ENCODE results near the gene DUS1L.

The DUS1L gene

DNA sequence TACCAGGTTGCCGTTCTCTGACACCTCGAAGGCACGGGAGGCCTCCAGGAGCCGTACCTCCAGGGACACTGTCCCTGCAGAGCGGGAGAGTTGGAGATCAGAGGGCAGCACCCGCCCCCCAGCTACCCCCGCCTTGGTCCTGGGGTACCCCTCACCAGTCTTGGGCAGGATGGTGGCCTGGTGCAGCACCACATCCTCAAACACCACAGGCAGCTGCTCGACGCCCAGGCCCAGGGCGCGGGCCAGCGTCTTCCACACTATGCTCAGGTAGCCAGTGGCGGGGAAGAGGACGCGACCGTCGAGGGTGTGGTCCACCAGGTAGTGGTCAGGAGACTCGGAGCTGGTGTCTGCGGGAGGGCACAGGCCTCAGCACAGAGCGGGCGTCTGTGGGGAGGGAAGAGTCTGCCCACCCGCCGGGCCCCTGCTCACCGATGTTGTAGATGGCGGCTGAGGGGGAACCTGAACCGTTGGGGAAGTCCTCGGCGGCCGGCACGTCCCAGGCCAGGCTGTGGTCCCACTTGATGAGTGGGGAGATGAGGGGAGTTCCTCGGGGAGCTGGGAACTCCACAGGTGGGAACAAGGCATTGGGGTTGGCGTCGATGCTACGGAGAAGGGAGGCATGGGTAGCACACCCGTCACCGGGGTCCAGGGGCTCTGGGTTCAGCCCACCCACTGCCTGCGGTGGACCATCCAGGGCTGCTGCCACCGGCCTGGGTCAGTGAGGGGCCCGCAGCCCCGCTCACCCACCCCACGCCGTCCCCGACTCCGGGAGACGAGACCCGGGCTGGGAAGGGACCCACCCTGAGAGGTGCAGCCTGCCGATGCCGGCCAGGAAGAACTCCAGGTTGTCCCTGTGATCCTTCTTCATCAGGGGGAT, 22.6 kb upstream of the DUS1L start:
- DNase-seq = no peak

DNA sequence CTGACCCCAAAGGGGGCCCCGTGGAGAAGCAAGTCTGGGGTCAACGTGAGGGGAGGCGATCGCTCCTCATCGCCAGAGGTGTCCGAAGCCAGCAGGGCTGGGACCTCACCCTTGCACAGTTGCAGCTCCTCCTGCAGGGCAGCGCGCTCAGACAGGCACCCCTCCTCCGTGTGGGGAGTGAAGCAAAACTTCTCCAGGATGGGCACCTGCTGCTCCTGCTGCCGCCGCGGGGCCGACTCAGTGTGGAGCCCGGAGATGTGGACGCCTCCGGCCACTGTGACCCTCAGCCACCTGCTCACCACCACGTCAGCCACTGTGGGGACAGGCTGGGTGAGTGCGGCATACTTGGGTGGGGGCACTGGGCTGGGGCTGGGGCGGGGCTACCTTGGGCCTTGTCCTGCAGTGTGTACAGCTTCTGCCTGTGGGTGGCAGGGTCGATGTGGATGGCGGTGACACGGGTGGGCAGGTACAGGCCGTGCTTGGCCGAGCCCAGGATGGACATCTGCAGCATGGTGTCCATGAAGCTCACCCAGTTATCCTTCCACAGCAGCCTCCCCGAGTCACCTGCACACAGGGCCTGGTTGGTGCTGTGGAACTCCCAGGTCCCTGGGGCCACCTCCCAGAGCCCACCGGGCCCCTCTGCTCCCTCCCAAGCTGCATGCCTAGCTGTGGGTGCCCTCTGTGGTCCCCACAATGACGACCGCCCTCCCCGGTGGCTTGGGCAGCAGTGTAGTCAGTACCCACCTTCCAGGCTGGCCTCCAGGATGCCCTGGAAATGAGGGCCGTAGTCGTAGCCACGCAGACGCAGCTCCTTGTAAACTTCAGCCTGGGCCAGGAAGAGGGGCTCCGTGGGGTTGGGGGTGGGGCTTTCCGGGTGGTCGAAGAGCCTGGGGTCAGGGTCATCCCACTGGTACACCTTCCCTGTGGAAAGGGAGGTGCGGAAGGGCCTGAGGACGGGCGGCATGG, 21.6 kb upstream of the DUS1L start:
- DNase-seq = no peak

DNA sequence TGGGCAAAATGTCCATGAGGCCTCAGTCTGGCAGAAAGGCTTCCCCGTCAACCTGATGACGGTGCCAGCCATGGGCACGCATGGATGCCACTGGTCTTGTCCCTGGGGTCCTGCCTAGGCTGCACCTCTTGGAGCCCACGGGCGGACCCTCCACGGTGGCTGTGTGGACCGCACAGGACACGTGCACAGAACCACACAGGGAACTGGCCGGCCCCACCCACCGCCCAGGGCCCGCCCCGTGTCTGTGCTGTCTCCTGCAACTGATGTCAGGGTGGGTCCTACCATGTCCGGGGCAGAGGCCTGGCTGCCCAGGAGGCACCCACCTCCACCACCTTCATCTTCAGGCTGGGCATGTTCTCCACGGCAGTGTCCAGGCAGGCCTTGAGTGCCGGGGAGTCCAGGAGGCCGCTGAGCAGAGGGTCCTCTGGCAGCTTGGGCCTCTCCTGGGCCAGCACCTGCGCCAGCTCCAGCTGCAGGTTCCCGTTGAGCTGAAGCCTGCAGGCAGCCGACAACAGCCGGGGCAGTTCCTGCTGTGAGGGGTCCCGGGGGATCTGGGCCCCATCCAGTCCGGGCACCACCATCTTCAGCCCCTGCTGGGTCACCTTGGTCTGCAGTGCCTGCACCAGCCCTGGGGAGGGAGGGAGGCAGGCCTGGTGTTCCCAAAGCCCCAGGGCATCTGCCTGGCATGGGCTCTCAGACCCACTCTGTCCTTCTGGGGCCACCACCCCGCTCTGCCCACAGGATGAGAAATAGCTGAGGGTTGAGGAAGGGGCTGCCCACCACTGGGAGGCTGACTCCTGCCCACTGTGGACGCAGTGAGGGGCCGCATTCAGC, 20.5 kb upstream of the DUS1L start:
- DNase-seq = no peak

DNA sequence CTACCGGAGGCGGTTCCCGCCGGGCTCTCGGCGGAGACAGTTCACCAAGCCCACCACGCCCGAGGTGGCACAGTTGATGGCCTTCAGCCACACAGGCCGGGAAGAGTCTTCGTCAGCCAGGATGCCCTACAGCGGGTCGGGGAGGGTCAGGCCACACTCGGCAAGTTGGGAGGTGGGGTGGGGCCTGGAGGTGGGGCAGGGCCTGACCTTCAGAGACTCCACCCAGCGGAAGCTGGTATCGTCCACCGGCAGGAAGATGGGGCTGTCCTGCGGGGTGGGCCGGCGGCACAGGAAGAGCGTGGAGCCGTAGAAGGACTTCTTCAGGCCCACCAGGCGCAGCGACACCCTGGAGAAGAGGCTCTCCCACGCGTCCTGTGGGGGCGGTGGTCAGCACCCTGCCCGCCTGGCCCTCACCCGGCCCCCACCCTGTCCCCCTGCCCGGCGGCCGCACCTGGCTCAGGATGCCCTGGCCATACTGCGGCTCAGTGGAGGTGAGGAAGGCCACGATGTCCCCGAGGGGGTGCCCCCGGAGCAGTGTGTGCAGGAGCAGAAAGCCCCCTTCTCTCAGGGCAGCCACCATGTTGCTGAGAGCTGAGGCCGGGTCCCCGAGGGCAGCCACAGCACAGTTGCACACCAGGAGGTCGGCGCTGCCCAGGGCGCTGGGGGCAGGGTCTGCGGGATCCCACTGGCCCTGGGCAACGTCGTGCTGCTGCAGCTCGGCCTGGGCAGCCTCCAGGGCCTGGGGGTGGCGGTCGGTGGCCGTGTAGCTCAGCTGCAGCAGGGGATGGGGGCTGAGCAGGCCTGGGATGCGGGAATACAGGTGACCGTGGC, 19.6 kb upstream of the DUS1L start:
- no peak for DNase-seq

DNA sequence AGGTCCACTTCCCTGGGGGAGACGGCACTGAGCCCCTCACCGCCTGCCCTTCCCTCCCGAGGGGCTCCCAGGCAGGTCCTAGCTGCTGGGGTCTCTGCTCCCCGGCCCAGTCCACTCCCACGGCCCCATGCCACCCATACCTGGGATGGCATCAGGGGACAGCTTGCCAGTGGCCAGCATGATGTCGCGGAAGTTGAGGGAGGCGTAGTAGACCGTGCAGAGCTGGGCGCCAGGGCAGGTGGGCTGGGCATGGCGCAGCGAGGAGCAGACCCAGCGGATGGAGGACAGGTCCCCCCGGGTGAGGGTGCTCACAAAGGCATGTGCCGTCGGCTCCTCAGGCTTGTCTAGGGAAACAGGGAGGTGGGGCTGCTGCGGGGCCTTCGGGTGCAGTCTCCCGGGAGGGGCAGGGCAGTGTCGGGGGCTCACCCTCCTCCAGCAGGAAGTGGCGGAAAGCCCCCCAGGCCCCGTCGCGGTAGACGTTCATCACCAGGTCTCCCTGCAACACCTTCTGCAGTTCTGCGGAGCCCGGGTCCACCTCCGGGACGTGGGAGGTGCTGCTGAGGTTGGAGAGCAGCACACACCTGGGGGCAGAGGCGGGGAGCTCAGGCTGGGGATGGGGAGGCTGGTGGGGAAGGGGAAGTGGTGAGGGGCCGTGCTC, 18.9 kb upstream of the DUS1L start:
- DNase-seq = no peak

DNA sequence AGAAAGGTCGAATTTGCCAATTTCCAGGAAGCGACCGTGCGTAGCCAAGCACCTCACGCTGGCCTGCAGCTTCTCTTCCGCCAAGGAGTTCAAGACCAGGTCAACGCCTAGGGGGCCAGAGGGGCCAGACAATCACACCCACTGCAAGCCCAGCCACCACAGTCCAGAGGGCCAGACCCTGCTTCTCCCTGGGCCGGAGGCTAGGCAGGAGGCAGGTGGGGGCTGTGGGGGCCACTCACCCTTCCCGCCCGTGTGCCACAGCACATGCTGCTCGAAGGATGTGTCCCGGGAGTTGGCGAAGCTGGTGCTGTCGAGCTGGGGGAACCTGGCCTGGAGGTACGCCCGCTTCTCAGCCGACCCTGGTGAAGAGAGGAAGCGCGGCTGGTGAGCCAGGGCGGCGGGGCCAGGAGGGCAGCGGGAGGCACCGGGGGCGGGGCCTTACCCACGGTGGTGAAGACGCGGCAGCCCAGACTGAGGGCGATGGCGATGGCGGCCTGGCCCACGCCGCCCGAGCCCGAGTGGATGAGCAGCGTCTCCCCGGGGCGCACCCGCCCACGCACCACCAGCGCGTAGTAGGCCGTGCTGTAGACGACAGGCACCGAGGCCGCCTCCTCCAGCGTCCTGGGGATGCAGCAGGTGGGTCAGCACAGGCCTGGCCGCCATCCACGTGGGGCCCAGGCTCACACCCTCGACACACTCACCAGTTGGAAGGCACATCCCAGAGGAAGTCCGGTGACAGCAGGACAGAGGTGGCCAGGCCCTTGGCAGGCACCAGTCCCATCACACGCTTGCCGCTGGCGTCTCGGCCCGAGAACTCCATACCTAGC, 18.1 kb upstream of the DUS1L start:
- no peak for DNase-seq

DNA sequence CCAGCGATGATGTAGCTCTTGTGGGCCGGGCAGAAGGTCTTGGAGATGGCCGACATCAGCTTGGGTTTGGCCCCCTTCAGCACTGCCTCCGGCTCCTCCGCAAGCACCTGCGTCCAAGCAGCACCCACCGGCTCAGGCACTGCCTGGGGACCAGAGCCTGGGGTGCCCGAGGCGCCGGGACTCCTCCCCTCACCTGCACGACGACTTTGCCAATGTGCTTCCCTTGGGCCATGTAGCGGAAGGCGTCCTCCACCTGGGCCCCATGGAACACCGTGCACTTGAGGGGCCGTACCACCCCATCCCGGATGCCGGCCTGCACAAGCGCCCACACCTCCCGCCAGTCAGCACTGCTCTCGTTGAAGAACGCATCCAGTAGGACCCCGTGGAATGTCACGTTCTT, 17.4 kb upstream of the DUS1L start:
- no peak for DNase-seq

DNA sequence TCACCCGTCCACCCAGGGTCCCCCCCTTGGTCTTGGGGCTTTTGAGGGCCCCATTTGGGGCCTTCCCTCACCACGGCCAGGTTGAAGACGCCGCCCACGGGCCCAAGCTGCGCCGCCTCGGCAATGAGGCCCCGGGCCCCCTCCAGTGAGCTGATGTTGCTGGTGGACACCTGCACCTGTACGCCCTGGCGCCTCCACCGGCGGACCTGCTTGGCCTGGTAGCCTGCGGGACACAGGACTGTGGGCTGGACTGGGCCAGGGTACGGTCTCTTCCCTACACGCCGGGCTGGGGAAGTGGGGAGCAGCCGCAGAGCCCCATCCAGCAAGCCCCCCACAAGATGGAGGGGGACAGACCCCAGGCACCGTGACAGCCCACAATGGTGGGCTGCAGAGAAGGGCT, 16.9 kb upstream of the DUS1L start:
- DNase-seq = no peak

DNA sequence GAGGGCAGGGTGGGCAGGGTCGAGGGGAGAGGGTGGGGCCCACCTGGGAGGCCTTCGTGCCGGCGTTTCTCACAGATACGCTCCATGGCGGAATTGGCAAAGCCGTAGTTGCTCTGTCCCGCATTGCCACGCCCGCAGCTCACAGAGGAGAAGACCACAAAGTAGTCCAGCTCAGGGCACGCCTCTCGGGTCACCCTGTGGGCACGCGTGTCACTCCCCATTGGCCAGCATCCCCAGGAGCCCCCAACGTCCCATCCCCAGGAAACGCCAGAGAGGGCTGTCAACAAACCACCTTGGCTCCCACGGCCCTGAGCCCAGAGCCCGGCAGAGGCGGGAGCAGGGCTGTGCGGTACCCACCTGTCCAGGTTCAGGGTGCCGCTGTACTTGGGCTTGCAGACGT, 16.4 kb upstream of the DUS1L start:
- DNase-seq = no peak

DNA sequence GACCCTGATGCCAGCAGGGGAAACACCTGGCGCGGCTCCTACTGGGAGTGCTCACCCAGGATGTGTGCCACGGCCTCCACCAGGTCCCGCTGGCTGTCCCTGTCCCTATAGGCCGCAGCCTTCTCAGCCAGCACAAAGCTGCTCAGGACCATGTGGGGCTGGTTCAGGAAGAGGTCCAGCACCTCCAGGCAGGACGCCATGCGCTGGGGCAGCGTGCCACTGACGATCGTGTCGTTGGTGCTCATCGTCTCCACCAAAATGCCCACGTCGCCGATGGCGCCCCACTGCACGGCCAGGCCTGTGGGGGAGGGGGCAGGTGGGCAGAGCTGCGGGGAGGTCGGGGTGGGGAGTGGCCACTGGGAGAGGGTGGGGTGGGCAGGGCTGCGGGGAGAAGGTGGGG, 15.9 kb upstream of the DUS1L start:
- DNase-seq = no peak

DNA sequence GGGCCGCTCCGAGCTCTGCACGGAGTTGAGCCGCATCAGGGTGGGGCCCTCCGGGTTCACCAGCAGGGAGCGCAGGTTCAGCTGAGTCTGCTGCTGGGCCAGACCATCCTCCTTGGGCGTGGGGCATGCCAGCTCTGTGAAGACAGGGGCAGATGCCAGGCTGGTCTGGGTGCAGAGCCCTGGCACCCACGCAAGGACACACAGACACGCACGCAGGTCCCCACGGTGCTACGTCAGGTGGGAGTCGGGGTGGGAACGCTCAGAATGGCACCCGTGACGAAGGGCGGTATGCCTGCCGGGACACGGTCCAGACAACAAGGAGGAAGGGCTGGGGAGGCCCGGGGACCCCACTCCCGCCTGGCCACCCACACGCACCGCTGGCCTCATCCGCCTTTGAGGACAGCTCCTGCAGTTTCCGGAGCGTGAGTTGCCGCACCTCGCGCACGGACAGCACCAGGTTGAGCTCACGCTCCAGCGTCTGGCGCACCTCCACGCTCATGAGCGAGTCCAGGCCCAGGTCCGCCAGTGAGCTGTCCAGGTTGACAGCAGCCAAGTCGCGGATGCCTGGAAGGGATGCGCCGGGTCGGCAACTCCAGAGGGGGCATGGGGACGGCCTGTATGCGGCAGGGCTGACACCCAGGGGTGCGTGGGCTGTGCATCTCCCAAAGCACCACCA, 15.3 kb upstream of the DUS1L start:
- no peak for DNase-seq

DNA sequence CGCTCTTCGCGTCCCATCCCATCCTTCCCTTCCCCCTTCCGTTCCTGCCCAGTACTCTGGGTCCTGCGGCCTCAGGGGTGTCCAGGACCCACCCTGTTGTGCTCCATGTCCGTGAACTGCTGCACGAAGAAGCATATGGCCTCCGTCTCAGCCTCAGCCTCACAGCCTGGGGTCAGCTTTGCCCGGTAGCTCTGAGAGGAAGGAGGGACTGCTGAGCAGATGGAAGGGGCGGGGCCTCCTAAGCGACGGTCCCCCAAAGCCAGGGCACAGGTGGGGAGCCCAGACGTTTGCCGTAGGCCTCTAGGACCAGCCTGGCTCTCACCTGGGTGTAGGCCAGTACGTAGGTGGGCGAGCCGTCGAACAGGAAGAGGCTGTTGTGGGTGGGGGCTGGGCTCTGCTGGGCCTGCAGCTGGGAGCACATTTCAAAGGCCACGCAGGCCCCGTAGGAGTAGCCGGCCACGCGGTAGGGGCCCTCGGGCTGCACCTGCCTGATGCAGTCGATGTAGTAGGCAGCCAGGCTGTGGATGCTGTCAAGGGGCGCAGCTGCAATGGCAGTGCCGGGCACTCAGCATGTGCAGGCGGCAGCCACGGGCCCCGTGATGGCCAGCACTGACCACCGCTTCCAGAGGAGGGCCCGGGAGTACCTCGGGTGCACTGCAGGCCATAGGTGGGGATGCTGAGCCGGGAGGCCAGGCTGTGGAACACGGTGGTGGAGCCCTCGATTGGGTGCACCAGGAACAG, 14.6 kb upstream of the DUS1L start:
- DNase-seq = no peak

DNA sequence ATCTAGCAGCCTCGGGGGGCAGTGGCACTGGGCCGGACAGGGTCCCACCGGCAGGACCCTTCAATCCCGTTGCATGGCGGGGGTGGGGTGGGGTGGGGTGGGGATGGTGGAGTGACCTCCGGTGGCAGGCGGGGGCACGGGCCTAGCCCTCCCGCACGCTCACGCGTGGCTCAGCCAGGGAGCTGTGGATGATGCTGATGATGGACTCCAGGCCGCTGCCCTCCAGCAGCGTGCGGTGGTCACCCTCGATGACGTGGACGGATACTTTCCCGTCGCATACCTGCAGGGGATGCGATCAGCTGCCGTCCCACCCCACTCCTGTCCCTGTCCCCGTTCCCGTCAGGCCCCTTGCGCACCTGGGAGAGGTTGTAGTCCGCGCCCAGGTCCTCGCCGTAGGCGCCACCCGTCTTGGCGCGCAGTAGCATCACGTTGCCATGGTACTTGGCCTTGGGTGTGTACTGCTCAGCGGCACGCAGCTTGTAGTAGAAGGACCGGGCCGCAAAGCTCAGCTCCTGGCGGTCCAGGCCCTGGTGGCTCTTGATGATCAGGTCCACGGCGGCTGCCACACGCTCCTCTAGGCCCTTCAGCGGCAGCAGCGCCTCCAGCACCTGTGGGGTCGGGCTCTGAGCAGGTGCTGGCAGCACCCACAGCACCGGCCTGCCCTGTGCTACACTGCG, 13.5 kb upstream of the DUS1L start:
- no peak for DNase-seq

DNA sequence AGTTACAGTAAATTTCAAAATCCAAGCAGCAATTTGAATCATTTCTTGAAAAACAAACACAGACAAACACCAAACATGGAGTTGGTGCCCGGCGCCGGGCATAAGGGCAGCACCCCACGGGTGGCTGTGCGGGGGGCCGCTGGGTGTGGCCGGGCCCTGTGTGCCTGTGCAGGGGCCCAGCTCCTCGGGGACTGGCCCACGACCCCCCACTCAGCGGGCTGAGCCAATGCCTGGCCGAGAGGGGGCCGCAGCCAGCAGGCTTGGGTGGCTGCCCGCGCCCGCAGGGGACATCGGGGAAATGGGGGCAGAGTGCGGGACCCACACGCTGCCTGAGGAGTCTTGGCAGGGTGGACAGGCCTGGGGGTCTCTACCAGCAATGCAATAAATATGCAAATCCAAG, 12.8 kb upstream of the DUS1L start:
- DNase-seq = no peak

DNA sequence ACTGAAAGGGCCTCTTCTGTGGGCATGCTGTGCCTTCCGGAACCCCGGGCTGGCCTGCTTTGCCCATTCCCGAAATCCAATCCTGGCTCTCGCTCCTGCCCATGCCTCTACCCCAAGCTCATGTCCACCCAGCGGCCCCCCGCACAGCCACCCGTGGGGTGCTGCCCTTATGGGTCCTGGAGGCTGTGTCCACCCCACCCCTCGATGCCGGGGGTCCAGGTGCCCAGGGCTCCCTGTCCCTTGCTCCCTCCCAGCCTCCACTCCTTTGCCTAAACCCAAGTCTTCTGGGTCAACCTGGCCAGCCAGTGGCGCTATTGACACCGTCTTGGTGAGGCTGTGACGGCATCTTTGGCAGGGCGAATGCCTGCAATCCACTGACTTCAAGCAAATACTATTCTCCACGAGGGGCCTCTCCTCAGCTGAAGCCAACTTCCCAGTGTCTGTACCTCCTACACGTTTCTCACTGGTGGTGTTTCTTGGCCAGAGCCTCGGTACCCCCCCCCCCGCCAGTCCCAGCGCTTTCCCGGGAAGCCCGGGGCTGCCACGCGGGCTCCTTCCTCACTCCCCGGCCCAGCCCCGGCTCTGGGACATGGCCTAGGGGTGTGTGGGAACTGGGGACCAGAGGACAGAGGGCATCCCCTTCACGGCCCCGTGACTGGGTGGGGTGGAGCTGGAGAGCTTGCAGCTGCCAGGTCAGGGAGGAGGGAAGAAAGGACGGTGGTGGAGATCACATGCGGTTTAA, 12.2 kb upstream of the DUS1L start:
- no peak for DNase-seq

DNA sequence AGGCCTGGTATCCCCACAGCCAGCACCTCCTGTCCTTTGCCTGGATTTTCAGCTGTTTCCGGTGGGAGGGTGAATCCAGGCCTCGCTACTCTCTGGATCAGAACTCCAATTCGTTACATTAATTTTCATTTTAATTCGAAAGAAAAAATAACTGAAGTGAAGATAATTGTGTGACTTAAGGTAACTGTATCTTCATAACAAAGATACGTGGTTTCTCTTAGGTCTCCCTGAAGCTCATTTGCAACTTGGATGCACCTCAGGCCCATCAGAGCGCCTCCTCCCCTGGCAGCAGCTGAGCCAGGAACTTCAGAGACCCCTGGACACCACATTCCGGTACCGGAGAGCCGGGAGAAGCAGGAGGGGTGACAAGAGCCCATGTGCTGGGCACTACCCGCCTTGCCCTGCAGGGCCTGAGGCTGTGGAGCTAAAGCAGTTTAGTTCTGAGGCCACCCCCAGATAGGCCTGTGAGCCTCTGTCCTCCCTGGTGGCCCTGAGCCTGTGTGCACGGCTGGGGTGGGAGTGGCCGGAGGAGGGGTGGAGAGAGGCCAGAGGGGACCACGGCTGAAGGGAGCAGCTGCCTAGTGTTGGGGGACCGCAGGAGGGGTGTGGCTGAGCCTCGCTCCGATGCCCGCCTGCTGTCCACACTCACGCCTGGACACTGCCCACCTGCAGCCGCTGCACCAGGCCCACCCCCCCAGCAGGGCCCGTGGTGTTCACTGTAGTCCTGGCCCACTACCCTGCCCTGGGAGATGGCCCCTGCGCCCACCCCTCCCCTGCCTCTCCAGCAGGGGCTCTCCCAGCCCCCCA, 11.4 kb upstream of the DUS1L start:
- DNase-seq = no peak
